ENCODE results near the gene MGLL.

DNA sequence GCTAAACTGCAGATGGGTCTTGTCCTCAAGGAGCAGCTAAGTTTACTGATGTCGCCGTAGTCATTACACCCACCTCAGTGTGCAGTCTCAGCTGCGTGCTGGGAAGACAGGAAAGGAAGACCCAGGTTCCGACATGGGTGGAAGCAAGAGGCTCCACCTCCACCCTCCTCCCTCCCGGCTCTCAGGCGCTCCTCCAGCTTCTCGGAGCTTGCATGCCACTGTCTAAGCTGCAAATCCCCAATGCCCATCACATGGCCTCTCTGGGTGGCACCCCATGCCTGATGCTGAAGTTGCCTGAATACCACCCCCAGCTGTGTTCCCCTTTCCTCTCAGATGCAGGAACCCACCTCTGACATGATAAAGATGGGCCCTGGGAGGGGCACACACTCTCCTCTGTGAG, 58.5 kb downstream of the MGLL start:
- TF ChIP-seq GATA2 (IDR thresholded peaks at IDR 0.05; ENCODE audit: low read depth, low read length) (no peak), GATA3 (IDR thresholded peaks at IDR 0.05; ENCODE audit: low read depth, low read length) (no peak)
